Mammary epithelial cell (primary cell): ENCODE results near the gene RPGRIP1L.

Experiments used
- EZH2 ChIP-seq: IDR thresholded peaks from 2 replicates; pipeline ENCODE4 v1.6.1; 2012; ENCODE audit warnings: low read length, inconsistent platforms, borderline replicate concordance
- TF ChIP-seq, protein P1 (sequence below), 2 donors: IDR thresholded peaks in 1 of 2; conservative IDR thresholded peaks in 1 of 2; 2 replicates each; pipeline ENCODE4 v1.5.1; 2011 to 2012; ENCODE audit warnings: inconsistent platforms in 2 of 2, low read length in 2 of 2, mild to moderate bottlenecking in 2 of 2, control low read depth in 1 of 2, low read depth in 1 of 2; ENCODE audit not compliant: insufficient read depth in 1 of 2; ENCODE audit errors: extremely low read depth in 1 of 2

- TF ChIP-seq, protein P1, sequence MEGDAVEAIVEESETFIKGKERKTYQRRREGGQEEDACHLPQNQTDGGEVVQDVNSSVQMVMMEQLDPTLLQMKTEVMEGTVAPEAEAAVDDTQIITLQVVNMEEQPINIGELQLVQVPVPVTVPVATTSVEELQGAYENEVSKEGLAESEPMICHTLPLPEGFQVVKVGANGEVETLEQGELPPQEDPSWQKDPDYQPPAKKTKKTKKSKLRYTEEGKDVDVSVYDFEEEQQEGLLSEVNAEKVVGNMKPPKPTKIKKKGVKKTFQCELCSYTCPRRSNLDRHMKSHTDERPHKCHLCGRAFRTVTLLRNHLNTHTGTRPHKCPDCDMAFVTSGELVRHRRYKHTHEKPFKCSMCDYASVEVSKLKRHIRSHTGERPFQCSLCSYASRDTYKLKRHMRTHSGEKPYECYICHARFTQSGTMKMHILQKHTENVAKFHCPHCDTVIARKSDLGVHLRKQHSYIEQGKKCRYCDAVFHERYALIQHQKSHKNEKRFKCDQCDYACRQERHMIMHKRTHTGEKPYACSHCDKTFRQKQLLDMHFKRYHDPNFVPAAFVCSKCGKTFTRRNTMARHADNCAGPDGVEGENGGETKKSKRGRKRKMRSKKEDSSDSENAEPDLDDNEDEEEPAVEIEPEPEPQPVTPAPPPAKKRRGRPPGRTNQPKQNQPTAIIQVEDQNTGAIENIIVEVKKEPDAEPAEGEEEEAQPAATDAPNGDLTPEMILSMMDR (conservative IDR thresholded peaks at IDR 0.05 in 1 of 2, IDR thresholded peaks at IDR 0.05 in 1 of 2; ENCODE audit: extremely low read depth in 1 of 2, insufficient read depth in 1 of 2, low read depth in 1 of 2, low read length in 2 of 2), result no peak
- no peak for TF ChIP-seq EZH2
Measured at GRCh38 chr16:53632526-53632925, 71.1 kb downstream of the RPGRIP1L start.
